Embryonic facial prominence (tissue), 1 donor: ENCODE measurements around the gene PTPN21.

Source experiments
- DNase-seq: peaks from one replicate; pipeline ENCODE4 v3.0.0-alpha.2; 2016; ENCODE audit errors: extremely low spot score

The PTPN21 gene

DNA sequence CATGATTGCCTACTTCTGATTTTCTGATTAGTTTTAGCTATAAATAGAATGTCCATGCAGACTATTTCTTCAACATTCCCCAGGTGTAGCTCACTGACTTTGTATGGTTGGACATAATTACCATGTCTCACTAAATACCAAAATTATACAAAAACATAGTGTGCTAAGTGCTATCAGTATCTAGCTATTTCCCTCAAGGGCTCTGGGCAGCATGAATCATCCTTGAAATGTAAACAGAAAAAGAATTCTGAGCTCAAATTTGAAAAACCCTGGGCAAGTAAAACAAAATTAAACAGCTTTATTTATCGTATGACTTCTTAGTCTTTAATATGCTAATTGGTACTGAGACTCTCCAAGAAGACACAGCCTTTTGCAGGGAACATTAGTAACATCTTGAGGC lies 86.4 kb downstream of the PTPN21 start:
- no peak for DNase-seq

- no peak for DNase-seq
Observed at GRCh38 chr14:88463318-88463717, 91.5 kb downstream of the PTPN21 start.

DNA sequence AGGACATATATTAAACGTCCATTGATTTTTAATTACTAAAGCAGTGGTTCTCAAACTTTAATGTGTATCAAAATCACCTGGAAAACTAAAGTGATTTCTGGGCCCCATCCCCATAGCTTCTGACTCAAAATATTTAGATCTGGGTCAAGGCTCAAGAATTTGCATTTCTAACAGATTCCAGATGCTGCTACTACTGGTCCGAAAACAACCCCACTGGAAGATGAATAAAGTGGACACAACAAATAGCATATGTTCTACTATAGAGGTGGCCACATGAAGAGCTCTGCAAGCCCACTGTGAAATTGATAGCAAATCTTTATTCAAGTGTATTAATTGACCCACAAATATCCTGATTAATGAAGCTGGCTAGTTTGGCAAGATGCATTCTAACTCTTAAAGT lies 99.9 kb downstream of the PTPN21 start:
- DNase-seq = no peak

DNA sequence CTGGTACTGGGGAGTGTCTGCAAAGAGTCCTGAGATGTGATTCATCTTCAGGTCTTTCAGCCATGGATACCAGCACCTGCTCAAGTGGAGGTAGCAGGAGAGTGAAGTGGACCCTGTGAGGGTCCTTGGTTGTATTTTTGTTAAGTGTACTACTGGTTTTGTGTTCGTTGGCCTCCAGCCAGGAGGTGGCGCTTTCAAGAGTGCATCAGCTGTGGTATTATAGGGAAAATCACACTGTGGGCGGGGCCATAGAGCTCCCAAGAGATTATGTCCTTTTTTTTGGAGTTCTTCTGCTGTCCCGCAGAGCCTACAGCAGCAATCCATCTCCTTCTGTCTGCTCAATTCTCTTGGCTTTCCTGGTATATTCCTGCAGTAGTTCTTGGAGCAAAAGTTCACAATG lies 102.6 kb downstream of the PTPN21 start:
- DNase-seq = no peak

DNA sequence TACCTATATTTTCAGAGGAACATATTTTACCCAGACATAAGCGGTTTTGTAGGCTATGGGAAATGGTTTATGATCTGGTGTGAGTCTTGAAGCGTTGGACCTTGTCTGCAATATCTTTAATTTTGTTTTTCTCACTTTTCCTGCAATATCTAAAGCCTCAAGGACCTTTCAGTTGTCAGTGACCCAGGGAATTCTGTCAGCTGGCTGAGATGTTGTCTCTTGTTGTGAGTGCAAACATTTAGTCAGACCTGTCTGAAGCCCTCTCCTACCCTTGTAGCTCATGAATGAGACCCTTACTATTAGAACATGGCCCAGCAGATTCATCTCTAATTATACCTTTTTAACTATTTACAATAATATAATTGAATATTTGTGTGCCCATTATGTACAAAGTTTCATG lies 115.7 kb downstream of the PTPN21 start:
- no peak for DNase-seq

- no peak for DNase-seq
Observed at GRCh38 chr14:88437658-88438057, 117.1 kb downstream of the PTPN21 start.

DNA sequence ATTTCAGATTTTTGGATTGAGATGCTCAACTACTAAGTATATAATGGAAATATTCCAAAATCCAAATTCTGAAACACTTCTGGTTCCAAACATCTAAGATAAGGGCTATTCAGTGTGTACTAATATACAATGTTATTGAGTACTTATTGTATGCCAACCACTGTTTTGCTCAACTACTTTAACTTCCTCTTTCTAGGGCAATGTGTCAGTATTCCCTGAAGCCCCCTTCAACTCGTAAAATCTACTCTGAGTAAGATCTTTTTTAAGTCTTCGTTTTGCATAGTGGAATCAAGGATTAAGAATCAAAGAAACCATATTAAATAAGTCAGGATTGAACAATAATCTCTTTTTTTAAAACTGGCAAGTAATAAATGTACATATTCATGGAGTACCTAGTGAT lies 123.8 kb downstream of the PTPN21 start:
- DNase-seq = no peak

- no peak for DNase-seq
Observed at GRCh38 chr14:88426271-88426670, 128.5 kb downstream of the PTPN21 start.

- no peak for DNase-seq
Observed at GRCh38 chr14:88424573-88424972, 130.2 kb downstream of the PTPN21 start.

GRCh38 chr14:88422919-88423650 lies 131.7 kb downstream of the PTPN21 start:
- no peak for DNase-seq

DNA sequence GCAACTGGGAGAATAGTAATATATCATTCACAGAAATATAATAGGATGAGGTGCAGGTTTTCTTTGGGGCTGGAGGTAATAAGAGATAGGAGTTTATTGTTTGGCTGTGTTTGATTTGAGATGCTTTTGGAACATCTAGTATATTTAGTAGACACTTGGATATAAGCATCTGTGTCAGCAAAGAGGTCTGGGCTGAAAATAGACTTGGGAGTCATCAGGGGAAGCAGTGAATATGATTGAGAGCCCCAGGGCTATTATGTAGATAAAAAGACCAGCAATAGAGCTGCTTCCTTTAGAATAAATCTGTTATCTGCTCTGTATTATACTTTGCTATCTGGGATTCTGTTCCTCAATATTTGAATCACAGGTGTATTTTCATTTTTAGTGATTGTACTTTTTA lies 132.8 kb downstream of the PTPN21 start:
- DNase-seq = no peak

DNA sequence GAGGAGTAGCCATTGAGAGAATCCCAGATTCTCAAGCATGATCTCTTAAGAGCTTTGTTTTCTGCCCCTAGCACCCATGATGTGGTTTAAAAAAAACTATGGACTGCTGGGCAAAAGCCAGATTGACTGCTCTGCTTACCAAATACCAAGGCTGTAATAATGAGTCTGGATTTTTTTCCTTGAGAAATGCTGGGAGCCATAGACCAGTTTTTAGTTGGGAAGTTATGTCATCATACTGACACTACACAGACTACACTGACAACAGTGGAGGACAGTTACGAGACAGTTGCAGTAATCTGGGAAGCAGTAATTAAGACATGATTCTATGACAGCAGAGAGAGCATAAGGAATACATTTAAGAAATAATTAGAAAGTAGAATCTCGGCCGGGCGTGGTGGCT lies 133.5 kb downstream of the PTPN21 start:
- DNase-seq = no peak

DNA sequence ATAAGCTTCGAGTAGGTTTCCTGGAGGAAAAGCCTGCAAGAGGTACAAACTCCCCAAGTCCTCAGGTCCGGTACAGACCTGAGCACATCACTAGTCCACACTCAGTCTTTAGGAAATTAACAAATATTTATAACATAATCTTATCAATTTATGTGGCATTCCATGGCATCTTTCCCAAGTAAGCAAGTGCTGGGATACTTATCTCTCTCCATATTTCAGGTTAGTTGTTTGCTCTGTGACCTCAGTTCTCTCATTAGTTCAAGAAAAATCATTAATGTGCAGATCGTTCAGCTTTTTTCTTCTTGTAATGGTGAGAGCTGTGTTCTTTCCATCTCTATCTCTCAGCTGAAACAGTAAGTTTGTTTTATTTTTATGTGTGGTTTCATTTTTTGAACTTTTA lies 134.6 kb downstream of the PTPN21 start:
- no peak for DNase-seq

- no peak for DNase-seq
Observed at GRCh38 chr14:88417594-88417993, 137.2 kb downstream of the PTPN21 start.
